NCI-H2227 (cell line): Measurements from ENCODE around the gene SDF2L1.
"Not testable (repeated sequence)": the region's sequence is repeated elsewhere in the genome, so short reads cannot be mapped to it uniquely, and the experiment has no call there.

Experiments
- DNase-seq: peaks from one replicate; lab custom pipeline; 2025; ENCODE audit not compliant: unreplicated experiment; lab: John Stamatoyannopoulos, UW

The SDF2L1 gene

DNA sequence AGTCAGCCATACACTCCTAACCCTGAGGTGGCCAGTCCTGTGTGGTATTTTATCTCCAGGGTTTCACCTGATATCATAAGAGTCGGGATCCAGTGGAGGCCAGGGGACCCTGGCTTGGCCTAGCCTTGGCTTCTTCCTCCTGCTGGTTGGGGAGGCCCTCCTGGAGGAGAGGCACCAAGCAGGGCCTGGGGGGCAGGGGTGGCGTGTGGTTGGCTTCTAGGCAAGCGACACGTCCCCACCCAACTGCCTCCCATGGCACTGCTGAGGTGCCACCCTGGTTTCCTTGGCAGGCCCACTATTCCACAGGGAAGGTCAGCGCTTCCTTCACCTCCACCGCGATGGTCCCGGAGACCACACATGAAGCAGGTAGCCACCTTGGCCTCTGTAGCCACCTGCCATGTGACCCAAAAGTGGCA is 44.1 kb downstream of the SDF2L1 start:
- no peak for DNase-seq

DNA sequence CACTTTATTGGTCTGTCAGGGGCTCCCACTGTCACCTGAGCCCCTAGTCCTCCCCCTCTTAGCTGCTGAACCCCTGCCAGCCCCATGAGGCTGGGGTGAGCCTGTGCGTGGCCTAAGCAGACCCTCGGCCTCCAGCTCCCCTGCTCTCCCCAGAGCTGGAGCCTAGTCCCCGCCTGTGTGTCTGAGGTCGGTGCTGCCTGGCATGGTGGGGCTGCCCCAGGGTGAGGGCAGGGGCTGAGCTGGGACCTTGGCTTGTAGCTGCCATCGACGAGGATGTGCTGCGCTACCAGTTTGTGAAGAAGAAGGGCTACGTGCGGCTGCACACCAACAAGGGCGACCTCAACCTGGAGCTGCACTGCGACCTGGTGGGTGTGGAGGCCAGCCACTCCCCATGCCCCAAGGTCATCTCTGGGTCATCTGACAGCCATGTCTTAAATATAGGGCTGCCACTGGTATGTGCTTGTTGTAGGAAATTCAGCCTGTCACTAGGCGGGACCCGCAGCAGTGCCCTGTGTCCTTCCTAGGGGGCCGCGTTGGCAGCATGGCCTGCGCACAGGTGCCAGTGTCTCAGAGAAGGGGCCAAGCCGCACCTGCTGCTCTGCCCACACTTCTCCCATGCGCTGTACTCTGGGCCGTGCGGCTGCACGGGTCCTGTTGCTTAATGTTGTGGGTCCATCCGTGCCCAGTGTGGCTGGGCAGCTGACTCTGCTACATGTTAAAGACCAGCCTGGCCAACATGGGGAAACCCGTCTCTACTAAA is 44.7 kb downstream of the SDF2L1 start:
- no peak for DNase-seq

DNA sequence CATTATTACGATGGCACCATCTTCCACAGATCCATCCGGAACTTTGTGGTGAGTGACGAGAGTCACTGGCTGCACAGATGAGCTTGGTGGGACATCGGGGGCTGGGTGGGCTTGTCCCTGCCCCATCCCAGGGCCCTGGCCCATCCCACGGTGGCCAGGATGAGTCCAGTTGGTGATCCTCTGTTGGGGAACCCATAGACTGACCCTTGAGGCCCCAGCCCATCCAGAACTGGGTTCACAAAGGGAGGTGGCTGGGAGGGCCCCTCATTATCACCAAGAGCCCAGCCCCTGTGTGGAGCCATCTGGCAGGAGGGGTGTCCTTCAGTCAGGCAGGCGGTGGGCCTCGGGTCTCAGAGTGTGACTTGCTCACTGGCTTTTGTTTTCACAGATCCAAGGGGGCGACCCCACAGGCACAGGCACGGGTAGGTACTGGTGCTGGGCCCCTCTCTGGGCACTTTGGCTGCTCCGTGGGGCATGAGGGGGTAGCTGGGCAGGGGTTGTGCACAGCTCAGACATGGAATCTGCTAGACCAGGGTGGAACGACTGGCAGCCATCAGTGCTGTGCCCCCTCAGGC is 45.7 kb downstream of the SDF2L1 start:
- no peak for DNase-seq

DNA sequence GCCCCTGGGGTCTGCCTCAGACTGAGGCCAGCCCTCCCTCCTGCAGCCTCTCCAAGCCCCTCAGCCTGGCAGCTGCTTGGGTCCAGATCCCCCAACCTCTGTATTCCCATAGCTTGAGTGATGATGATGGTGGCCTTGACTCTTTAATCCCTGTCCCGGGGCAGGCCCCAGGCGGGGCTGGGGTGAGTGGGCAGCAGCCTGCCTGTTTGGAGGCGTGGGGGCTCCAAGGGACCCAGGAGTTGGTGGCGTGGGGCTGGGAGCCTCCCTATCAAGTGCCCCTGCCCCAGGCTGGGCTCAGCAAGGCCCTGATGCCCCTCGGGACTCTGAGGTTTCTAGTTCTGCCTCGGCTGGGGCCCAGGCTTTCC is 46.2 kb downstream of the SDF2L1 start:
- no peak for DNase-seq

DNA sequence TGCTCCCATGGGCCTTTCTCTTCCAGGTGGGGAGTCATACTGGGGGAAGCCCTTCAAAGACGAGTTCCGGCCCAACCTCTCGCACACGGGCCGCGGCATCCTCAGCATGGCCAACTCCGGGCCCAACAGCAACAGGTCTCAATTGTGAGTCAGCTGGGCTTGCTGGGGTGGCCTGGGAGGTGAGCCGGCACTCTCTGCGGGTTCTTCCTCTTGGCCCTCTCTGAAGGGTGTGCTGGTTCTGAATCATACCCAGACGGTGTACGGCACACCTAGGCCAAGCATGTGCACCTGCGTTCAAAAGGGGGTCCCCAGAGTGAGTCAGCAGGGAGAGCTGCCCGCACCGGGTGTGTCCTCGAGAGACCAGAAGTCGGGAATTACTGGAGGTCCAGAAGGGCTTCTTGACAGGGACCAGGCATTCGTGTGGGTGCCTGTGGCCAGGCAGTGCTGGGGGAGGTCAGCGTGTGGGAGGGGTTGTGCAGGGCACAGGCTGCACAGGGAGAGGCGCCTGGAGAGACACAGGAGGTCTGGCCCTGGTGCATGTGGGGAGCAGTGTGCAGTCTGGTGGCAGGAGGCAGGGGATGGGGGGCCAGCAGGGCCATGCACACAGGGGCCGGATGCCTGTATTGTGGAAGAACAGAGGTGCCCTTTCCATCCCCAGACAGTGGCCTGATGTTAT is 46.7 kb downstream of the SDF2L1 start:
- DNase-seq: no peak

DNA sequence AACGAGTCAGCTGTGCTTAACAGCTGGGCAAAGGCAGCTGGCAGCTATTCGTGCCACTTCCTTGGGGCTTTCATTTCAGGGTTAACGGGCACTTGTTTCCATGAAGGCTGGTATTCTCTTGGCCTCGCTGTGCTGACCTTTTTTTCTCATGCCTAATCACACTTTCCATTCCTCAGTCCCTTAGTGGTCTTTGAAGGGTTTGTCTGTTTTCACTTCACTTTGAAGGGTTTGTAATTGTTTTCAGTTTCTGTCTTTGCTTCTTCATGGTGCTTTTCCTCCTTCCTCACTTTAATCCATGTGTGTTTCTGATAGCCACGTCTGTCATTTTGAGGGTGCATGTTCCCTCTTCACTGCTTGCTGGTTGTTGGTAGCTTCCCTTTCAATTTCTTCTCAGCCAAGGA is 48.3 kb downstream of the SDF2L1 start:
- no peak for DNase-seq

DNA sequence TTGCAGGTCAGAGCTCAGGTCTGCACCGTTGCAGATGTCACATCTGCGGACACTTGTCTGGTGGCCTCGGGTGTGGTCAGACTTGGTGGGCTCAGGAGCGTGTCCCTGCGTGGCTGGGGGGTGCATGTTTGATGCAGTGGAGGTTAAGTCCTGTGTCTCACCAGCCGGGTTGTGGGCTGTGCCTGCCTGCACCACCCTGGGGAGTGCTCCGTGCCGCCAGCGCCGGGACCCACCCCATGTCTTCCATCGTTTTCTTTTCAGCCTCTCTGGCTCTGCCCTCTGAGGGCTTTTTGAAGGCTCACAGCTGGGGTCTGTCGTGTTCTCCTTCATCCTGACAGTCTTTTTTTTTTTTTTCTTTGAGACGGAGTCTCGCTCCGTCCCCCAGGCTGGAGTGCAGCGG is 49.7 kb downstream of the SDF2L1 start:
- no peak for DNase-seq

DNA sequence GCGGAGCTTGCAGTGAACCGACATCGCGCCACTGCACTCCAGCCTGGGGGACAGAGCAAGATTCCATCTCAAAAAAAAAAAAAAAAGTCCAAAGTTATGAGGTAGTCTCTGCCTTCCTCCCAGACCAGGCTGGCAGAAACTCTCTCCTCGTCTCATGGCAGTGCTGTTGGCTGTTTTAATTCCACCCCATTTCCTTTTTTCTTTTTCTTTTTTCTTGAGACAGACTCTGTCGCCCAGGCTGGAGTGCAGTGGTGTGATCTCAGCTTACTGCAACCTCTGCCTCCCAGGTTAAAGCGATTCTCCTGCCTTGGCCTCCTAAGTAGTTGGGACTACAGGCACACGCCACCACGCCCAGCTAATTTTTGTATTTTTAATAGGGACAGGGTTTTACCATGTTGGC is 50.8 kb downstream of the SDF2L1 start:
- not testable (repeated sequence) for DNase-seq

DNA sequence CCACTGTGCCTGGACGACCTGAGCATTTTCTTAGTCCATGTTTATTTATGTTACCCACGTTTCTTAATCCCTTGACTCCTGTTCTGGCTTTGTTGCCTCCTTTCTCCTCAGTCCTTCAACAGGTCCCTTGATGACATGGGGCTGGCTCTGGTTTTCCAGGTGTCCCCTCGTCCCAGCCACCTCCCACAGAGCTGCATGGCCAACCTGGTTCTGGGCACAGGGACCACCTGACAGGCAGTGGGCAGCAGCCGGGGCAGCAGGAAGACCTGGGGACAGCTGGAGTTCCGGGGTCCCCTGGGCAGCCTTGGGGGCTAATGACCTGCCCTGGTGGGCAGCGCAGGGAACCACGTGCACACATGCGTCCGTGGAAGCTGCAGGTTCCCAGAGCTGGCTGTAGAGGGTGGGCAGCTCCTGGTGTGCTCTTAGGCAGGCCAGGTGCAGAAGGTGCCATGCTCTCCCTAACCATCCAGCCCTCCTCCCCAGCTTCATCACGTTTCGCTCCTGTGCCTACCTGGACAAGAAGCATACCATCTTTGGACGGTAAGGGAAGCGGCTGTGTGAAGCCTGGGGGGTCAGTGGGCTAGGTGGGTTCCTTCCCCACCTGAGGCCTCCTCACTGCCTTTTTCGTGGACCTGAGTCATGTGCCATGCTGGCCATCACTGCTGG is 51.4 kb downstream of the SDF2L1 start:
- DNase-seq: no peak
